Measurements from ENCODE around the gene PAQR6.
A peak's percentile ranks its signal among the peaks of the same experiment; 100 is the strongest.

The PAQR6 gene, protein sequence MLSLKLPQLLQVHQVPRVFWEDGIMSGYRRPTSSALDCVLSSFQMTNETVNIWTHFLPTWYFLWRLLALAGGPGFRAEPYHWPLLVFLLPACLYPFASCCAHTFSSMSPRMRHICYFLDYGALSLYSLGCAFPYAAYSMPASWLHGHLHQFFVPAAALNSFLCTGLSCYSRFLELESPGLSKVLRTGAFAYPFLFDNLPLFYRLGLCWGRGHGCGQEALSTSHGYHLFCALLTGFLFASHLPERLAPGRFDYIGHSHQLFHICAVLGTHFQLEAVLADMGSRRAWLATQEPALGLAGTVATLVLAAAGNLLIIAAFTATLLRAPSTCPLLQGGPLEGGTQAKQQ
- 6.8 reads per million, percentile 25 among the genes with 10 or more reads in this experiment for total RNA-seq

DNA sequence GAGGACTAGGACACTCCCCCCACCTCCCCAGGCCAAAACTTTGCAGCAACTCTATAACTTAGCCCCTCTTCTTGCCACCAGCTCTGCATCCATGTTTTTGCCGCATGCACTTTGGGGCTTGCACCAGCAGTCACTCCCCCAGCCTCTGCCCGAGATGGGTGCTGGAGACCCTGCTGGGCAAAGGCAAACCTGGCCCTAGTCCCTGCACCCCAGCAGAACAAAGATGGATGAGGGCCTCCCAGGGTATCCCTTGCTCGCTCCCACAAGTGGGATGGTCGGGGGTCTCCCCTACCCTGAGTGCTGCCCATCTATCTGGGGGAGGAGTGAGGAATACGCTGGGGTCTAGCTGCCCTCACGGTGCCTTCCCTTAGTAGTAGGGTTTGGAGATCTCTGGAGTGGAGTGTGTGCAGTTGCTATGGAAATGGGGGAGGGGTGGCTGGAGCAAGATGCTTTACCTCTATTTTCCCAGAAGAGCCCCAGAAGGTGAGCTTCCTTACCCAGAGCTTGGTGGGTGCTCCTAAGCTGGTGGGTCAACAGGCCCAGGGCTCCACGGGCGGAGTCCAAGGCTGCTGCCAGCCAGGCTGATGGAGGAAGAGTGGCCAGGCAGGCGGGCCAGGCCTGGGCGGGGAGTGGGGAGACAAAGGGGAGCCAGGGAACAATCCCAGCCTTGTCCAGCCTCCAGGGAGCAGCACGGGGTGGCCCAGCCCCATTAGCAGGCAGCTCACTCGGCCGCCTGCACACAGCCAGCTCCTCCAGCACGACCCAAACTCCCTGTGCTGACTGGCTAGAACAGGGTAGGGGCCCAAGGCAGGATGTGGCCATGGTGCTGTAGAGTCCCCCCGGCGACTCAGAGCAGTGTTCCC, at the start of gene PAQR6:
PAQR6 (minus strand) TSS at position 597 of the 863 bp plus-strand sequence. CDS start 1,325 bp downstream, outside the sequence.
- DNase-seq: no peak

DNA sequence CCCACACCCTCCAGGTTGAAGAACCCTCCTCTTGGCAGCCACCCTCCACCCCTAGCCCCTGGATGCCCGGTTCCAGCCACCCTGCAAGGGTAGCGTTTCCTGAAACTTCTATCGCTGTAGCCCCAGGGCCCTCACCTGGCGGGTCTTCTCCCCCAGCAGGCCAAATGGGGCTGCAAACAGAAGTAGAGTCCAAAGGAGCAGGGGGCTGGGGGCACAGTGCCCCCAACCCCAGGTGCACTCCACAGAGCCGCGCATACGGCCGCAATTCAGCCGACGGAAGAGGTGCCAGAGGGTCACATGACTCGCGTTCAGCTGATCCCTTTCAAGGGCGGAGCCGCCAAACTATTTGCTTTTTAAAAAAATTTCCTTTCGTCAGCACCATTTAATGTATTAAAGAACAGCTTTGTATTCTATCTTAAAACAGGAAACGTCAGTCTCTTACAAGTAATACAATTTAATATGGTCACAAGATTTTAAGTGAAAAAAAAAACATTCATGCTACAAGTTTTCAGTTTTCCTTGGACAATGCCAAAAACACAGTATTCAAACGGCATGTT, 47.6 kb upstream of the PAQR6 start, which contains the start of gene GLMP:
GLMP (minus strand) TSS at position 289 of the 557 bp plus-strand sequence; CDS start at position 255, 34 bp downstream.
- DNase-seq: peak; percentile 53

DNA sequence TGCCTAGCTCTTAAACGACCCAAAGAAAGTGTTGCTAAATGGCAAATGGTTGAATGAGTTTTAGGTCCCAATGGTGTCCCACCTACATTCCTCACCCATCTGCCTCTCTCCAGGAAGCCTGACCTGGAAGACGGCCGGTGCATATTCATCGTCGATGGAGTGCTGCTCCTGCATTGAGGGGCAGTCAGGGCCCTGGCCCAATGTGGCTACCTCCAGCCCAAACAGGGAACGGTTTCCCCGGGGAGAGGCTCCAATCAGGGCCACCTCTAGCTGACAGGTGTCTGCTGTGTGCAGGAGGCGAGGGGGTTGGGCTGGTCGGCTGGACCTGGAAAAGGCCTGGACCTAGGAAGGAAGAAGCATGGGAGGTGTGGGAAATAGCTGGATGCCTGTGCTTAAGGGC, 46.0 kb upstream of the PAQR6 start:
- DNase-seq: no peak

DNA sequence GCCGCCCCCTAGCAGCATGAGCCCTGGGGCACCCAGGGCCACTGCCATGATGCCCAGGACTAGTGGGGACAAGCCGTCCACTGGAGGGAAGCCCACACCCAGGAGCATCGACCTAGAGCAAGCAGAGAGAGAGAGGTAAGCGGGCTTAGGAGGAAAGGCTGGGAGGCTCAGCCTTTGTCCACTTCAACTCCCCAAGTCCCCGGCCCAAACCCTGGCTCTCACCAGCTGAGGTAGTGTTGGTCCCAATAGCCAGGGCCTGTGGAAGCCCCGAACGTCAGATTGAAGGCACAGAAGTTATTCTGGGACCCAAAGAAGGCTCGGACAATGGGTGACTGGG, 45.2 kb upstream of the PAQR6 start:
- no peak for DNase-seq

DNA sequence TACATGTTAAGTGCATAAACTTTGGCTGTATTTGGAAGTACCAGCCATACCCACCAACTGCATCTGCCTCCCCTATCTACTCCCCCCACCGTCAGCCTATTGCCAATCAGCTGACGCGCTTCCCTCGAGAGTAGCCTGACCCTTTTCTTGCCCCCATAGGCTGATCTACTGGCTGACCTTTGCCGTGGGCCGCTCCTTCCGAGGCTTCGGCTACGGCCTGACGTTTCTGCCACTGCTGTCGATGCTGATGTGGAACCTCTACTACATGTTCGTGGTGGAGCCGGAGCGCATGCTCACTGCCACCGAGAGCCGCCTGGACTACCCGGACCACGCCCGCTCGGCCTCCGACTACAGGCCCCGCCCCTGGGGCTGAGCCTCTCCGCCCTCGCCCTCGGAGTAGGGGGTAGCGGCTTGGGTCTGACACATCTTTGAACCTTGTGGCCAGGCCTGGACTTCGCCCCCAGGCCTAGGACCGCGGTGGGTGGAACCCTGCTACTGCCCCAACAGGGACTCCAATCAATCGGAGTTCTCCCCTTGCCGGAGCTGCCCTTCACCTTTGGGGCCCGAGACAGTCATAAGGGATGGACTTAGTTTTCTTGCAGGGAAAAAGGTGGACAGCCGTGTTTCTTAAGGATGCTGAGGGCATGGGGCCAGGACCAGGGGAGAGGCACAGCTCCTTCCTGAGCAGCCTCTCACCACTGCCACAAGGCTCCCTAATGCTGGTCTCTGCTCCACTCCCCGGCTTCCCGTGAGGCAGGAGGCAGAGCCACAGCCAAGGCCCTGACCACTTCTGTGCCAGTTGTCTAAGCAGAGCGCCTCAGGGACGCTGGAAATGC, 43.6 kb upstream of the PAQR6 start:
- DNase-seq: no peak

DNA sequence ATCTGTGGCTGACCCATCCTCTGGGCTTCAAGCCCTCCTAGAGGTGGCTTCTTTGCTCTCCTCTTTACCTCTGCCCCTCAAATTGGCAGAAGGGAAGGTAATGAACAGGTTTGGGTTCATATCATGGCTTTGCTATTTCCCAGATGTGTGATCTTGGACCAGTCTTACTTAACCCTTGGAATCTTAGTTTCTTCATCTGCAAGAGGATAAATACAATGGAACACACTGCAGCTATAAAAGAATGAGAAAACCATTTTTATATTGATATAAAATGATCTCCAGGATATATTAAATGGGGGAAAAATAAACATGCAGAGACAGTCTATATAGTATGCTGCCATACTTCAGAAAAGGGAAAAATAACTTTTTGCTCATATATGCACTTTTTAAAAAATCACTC, 42.0 kb upstream of the PAQR6 start:
- no peak for DNase-seq

DNA sequence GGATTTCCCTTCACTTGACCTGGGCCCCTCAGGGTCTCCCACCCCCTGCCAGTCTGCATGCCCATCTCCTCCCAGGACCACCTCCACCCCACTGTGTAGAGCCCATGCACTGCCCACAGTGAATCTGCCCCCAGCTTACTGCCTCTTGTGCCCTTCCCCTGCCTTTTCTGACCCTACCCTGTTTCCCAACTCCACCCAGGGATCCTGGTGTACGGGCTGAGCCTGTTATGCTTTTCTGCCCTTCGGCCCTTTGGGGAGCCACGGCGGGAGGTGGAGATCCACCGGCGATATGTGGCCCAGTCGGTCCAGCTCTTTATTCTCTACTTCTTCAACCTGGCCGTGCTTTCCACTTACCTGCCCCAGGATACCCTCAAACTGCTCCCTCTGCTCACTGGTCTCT, 38.2 kb upstream of the PAQR6 start:
- no peak for DNase-seq

DNA sequence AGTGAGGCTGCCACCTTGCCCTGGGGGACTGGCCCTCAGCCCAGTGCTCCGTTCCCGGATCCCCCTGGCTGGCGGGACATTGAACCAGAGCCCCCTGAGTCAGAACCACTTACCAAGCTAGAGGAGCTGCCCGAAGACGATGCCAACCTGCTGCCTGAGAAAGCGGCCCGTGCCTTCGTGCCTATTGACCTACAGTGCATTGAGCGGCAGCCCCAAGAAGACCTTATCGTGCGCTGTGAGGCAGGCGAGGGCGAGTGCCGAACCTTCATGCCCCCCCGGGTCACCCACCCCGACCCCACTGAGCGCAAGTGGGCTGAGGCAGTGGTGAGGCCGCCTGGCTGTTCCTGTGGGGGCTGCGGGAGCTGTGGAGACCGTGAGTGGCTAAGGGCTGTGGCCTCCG, 37.6 kb upstream of the PAQR6 start:
- no peak for DNase-seq

DNA sequence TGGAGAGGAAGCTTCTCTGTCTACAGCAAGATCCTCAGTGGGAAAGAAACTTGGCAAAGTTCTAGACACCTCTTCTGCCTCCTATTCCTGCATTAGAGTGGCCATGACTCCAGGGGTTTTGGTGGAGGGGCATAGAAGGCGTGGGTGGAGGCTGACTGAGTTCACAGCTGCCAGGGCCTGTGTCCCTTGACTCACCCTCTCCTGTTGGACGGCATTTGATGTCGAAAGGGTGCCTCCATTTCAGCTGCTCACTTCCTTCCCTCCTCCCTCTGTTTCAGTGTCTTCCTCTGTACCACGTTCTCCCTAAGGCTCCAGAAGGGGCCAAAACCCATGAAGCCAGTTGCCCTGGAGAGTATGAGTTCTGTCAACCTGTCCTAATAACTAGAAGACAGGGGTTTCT, 36.9 kb upstream of the PAQR6 start:
- no peak for DNase-seq

DNA sequence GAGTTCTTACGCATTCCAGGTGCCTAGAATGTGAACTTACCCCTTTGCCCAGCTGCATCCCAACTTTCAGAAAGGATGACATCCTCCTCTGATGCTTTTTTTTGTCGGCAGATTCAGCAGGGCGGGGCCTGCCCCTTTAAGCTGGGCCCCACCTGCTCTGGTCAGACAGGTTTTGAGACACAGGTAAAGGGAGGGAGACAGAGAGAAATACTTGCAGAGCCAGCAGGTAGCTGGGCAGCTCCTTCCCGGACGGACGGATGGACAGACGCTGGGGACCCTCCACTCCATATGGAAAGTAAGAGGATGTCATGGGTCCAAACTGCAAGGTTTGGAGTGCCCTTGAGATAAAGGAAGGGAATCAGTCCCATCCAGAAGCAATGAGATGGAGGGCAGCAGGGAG, 36.3 kb upstream of the PAQR6 start, which contains the start of gene TMEM79:
TMEM79 (plus strand) TSS at position 214 of the 400 bp plus-strand sequence. CDS start 902 bp downstream, outside the sequence.
- no peak for DNase-seq

DNA sequence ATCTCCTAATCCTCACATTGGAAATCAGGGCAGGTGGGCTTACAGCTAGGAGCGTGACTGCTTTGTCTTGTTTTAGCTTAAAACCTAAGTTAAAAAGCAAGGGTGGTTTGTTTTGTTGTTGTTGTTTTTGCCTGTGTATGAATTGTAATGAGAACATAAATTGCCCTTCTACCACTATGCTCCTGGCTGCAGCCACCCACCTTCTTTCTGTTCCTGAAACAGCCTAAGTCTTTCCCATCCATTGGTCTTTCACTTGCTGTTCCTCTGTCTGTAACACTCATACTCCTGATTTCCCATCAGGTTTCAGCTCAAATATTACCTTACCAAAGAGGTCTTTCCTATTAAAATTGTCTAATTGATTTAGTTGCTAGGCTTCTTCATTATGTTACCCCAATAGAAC, 35.7 kb upstream of the PAQR6 start:
- no peak for DNase-seq

DNA sequence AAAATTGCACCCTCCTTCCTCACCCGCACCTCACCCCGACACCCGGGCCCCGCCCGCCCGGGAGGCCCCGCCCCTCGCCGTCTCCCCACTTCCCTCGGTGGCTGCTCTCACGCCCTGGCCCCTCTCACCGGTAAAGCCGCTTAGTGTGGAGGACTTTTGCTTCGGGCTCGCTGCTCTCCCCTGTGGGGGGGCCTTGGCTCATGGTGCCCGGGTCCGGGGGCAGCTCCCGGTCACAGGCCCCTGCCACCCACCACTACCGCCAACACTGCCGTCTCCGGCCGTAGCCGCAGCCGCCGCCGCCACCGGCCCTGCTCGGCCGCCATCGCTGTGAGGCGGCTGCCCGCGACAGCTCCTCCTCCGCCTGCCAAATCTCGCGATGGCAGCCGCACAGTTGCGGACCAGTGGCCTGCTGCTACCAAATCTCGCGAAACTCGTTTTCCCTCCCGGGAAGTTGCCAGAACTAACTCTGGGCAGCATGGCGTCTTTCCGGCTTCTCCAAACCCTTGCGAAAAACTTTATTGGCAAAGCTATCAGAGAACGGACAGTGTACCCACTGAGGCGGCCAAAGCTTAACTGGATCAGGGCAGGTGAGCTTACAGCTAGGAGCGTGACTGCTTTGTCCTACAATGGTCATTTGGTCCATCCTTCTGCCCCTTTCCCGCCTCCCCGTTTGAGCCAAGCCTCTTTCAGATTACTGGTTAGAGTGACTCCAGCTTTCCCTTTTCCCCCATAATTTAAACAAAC, 34.8 kb upstream of the PAQR6 start, which contains the start of gene SMG5:
SMG5 (minus strand) TSS at position 347 of the 744 bp plus-strand sequence; CDS start at position 202, 145 bp downstream.
- peak; percentile 96 for DNase-seq

DNA sequence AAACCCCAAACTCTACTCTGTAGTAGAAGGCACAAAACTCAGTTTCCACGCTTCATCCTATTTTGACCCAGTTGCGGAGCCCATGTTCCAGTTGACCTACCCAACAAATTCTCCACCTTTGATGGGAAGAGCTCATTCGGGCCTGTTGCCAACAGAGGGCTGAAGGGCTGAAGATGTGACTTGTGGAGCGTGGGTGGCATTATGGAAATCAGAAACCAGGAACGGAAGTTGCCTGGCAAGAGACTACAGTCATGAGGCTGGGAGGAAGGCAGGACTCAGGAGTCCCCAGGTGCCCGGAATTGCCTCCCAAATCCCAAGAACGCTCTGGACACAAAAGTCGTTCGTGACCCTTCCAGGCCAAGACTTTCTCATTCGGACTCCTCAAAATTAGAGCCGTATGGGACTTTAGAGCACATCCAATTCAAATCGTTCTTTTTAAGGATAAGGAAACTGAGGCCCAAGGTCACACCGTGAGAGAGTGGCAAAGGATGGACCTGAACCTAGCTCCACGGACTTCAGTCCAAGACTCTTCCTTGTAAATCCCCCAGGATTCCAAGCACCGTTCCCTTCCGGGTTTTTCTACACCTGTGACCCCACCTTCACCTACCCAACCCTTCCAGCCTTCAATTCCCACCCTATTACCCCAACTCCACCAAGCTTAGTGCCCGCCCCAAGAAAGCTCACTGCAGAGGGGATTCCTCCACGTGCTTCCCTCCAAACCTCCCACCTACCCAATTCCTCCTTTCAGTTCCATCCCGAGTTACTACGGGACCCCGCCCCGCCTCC, 34.0 kb upstream of the PAQR6 start:
- DNase-seq: no peak

DNA sequence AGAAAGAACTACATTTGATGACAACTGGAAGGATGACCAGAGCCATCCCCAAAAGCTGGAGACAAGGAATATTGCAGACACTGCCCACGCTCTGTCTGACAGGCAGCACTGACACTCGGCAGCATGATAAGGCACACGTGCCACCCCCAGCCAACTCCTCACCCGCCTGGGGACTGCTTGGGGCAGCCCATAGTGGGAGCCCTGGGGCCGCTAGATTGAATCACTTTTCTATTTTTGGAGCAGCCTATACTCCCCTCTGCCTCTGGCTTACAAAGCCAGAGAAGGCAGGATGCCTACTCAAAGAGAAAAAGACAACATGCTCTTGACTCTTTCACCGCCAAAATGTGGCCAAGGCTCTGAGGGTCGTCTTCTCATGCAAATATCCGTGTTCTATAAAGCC, 33.4 kb upstream of the PAQR6 start:
- no peak for DNase-seq

DNA sequence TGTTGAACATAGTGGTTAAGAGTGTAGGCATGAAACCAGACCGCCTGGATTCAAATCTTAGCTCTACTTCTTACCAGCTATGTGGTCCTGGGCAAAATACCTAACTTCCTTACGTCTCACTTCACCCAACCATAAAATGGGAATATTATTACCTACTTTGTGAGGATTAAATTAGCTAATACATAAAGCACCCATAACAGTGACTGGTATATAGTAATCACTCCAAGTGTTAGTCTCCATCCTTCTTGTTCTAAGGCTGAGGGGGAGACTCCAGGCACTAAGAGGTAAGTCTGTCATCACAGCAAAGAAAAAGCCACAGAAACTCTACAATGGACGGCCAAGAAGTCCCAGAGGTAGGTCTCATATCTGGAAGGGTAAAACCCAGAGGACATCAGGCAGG, 32.0 kb upstream of the PAQR6 start:
- DNase-seq: no peak

DNA sequence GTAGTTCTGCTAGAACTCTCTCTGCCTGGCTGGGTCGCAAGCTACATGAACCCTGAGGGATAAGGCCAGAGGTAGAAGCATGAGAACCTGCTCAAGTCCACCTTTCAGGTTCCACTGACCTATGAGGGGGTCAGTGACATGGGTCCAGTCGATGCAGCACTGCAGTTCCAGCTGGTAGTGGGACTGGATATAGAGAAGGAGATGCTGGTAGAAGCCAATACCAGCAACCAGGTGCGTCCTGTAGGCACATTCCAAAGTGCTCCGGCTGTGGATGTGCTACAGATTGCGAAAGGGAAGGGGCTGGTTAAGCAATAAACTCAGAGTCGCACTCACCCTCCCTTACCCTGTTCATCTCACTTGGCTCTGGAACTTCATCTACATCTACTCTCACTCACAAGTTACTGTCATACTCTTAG, 29.1 kb upstream of the PAQR6 start:
- DNase-seq: no peak

DNA sequence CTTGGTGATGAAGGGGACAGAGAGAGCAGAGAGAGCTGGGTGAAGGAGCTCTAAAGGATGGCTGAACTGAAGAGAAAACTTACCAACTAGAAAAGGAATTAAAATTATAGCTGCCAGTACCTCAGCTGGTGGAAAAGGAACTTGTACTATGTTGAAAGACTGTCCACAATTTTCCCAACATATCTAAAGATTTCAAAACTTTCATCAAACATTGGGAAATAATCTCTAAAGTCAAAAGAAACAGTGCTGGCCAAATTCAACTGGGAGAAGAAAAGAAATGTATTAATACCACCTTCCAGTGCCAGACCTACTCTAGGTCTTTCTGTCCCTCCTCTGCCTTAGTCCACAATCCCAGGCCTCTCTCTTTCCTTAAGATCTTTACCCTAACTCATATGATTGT, 28.7 kb upstream of the PAQR6 start:
- DNase-seq: no peak

DNA sequence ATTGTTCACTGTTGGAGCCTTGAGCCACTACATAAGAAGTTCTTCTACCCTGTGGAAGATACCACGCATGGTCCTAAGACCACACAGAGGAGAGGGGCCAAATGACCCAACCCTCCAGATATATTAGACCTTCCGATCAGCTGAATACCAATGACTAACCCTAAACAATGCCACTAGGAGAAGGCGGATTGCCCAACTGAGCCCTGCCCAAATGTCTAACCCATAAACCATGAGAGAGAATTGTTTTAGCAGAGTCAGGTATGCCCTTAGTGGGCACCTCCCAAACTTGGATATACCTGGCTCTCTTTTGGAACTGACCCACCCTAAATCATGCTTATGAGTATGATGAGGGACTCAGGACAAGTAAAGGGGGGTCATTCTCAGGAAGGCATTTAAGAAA, 22.5 kb upstream of the PAQR6 start:
- DNase-seq: no peak

DNA sequence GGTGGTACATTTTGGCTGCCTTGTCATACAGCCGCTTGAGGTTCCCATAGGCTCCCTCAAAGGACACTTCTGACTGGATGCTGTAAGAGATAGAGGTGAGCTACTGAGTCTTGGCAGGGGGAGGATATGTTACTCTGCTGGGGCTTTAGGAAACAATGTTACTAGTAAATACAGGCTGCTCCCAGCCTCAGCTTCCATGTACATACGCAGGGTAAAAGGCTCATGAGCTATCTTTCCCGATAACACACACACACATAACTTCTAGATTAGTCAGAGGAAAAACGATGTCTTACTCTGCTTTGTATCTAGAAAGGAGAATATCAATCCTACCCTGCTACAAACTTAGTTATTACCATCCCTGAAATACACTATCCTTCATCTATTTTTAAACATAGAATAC, 20.5 kb upstream of the PAQR6 start:
- no peak for DNase-seq

DNA sequence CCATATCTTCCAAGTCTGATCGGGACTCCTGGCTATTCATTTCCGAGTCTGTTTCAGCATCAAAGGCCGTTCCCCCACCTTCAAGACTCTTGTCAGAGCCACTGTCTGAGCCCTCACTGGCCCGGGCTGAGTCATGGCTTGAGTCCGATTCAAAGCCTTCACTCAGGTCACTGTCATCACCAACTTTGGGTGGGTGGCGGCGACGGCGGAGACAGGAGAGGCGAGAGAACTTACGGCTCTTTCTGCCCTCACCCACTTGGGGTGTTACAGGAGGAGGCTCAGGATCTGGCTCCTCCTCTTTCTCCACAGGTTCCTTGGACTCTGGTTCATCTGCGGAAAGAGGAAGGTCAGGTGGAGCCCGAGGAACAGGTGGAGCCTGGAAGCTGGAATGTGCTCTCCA, 18.2 kb upstream of the PAQR6 start:
- DNase-seq: no peak

DNA sequence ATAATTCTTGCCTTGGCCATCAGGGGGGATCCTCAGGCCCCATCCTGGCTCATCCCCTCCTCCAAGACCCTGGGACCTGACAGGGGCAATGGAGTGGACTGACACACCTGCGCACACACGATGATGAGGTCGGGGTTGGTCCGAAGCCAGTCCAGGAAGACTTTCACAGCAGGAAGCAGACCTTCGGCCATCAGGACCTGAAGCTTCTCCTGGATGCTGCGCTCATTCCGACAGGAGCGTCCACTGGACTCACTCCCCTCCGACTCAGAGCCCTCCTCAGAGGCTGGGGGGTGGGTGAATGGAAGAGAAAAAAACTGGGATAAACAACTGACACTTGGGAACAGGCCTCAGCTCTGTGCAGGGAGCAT, 15.4 kb upstream of the PAQR6 start:
- DNase-seq: no peak

Data from effector CD4-positive, alpha-beta T cell (primary cell).